ENCODE data around the gene PPM1D. TPM values are rescaled to one million over a fixed set of nuclear protein-coding genes. Genes with fewer than 3 reads are reported as not detected.

The PPM1D gene
- total and polyA plus RNA-seq, 2 experiments from 2014 or later: 7.8 to 13.3 TPM

DNA sequence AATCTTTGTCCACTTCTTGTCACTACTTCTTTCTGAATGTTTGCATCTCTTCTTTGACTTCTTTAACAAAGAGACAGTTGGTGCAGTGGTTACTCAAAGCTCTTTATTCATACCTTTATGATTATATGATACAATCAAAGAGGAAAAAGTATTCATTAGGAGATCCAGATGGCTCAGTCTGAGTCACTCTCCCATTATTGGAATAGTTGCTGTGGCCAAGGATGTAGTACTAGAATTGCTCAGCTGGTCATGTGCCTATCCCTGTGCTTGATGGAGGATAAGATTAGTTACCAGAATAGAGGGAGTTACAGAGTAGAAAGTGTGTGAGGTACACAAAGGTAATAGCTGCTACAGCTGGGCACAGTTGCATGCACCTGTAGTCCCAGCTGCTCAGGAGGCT lies 96.0 kb downstream of the PPM1D start:
- no peak for DNase-seq (ENCODE audit: low spot score)
- no peaks in the 10 kb centered on the region for H3F3A ChIP-seq (replicated peaks; ENCODE audit: low read depth)
- no peaks in the 10 kb centered on the region for H3K9me3 Mint-ChIP-seq
- H3K27me3 ChIP-seq (ENCODE audit: insufficient read depth): no peaks in the 10 kb centered on the region
- H3K4me3 ChIP-seq: no peak overlapping the region
- H3K4me3 Mint-ChIP-seq: no peak overlapping the region
- no peak overlapping the region for H3K27ac ChIP-seq (ENCODE audit: low read depth)
- no peak for ATAC-seq
- no peaks in the 10 kb centered on the region for H3K4me1 Mint-ChIP-seq
- no peaks in the 10 kb centered on the region for H3K9me2 ChIP-seq (ENCODE audit: insufficient read depth)
- no peaks in the 10 kb centered on the region for H3K79me2 ChIP-seq (replicated peaks; ENCODE audit: insufficient read depth)
- H3K36me3 ChIP-seq (ENCODE audit: insufficient read depth): no peaks in the 10 kb centered on the region
- no peaks in the 10 kb centered on the region for H4K20me1 ChIP-seq (replicated peaks; ENCODE audit: insufficient read depth)
- H3K27me3 Mint-ChIP-seq (ENCODE audit: insufficient read depth, low read depth, poor library complexity): peaks cover 2% of the 10 kb centered on the region
- no peak overlapping the region for H3K4me2 ChIP-seq
- H3K27ac Mint-ChIP-seq: no peak overlapping the region
- TF ChIP-seq JUNB (IDR thresholded peaks at IDR 0.05; ENCODE audit: unreplicated experiment) (no peak), ZNF114 (CRISPR knock-in tag; IDR thresholded peaks at IDR 0.05) (no peak), CREB1 (CRISPR knock-in tag; IDR thresholded peaks at IDR 0.05; ENCODE audit: low read depth) (no peak), POLR2AphosphoS5 (IDR thresholded peaks at IDR 0.05; ENCODE audit: low read depth) (no peak), EZH2phosphoT487 (IDR thresholded peaks at IDR 0.05; ENCODE audit: unreplicated experiment) (no peak), NANOG (IDR thresholded peaks at IDR 0.05; ENCODE audit: borderline replicate concordance) (no peak)
- TF ChIP-seq, protein P1, sequence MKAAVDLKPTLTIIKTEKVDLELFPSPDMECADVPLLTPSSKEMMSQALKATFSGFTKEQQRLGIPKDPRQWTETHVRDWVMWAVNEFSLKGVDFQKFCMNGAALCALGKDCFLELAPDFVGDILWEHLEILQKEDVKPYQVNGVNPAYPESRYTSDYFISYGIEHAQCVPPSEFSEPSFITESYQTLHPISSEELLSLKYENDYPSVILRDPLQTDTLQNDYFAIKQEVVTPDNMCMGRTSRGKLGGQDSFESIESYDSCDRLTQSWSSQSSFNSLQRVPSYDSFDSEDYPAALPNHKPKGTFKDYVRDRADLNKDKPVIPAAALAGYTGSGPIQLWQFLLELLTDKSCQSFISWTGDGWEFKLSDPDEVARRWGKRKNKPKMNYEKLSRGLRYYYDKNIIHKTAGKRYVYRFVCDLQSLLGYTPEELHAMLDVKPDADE (IDR thresholded peaks at IDR 0.05): no peak
- TF ChIP-seq, protein P2, sequence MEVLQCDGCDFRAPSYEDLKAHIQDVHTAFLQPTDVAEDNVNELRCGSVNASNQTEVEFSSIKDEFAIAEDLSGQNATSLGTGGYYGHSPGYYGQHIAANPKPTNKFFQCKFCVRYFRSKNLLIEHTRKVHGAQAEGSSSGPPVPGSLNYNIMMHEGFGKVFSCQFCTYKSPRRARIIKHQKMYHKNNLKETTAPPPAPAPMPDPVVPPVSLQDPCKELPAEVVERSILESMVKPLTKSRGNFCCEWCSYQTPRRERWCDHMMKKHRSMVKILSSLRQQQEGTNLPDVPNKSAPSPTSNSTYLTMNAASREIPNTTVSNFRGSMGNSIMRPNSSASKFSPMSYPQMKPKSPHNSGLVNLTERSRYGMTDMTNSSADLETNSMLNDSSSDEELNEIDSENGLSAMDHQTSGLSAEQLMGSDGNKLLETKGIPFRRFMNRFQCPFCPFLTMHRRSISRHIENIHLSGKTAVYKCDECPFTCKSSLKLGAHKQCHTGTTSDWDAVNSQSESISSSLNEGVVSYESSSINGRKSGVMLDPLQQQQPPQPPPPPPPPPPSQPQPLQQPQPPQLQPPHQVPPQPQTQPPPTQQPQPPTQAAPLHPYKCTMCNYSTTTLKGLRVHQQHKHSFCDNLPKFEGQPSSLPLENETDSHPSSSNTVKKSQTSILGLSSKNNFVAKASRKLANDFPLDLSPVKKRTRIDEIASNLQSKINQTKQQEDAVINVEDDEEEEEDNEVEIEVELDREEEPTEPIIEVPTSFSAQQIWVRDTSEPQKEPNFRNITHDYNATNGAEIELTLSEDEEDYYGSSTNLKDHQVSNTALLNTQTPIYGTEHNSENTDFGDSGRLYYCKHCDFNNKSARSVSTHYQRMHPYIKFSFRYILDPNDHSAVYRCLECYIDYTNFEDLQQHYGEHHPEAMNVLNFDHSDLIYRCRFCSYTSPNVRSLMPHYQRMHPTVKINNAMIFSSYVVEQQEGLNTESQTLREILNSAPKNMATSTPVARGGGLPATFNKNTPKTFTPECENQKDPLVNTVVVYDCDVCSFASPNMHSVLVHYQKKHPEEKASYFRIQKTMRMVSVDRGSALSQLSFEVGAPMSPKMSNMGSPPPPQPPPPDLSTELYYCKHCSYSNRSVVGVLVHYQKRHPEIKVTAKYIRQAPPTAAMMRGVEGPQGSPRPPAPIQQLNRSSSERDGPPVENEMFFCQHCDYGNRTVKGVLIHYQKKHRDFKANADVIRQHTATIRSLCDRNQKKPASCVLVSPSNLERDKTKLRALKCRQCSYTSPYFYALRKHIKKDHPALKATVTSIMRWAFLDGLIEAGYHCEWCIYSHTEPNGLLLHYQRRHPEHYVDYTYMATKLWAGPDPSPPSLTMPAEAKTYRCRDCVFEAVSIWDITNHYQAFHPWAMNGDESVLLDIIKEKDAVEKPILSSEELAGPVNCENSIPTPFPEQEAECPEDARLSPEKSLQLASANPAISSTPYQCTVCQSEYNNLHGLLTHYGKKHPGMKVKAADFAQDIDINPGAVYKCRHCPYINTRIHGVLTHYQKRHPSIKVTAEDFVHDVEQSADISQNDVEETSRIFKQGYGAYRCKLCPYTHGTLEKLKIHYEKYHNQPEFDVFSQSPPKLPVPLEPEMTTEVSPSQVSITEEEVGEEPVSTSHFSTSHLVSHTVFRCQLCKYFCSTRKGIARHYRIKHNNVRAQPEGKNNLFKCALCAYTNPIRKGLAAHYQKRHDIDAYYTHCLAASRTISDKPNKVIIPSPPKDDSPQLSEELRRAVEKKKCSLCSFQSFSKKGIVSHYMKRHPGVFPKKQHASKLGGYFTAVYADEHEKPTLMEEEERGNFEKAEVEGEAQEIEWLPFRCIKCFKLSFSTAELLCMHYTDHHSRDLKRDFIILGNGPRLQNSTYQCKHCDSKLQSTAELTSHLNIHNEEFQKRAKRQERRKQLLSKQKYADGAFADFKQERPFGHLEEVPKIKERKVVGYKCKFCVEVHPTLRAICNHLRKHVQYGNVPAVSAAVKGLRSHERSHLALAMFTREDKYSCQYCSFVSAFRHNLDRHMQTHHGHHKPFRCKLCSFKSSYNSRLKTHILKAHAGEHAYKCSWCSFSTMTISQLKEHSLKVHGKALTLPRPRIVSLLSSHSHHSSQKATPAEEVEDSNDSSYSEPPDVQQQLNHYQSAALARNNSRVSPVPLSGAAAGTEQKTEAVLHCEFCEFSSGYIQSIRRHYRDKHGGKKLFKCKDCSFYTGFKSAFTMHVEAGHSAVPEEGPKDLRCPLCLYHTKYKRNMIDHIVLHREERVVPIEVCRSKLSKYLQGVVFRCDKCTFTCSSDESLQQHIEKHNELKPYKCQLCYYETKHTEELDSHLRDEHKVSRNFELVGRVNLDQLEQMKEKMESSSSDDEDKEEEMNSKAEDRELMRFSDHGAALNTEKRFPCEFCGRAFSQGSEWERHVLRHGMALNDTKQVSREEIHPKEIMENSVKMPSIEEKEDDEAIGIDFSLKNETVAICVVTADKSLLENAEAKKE (CRISPR knock-in tag; IDR thresholded peaks at IDR 0.05): no peak
- no peaks in the 10 kb centered on the region for H3K4me1 ChIP-seq (ENCODE audit: insufficient read depth)
- H3K36me3 Mint-ChIP-seq (ENCODE audit: low read depth): no peaks in the 10 kb centered on the region
- no peak overlapping the region for H2AFZ ChIP-seq

Measured in GM23338 (cell line).